Activated CD4-positive, alpha-beta T cell treated with anti-CD3 and anti-CD28 coated beads, Interleukin-2, Interleukin-6, amounts not matched to agents 100 ng/mL and 50 ng/mL, durations not matched to agents 16 hours and 8 hours (primary cell): ENCODE data around the gene RO60.
"Not testable (repeated sequence)": the region's sequence is repeated elsewhere in the genome, so short reads cannot be mapped to it uniquely, and the experiment has no call there.

ENCODE experiments used
- DNase-seq: peaks from one replicate; pipeline ENCODE4 v3.0.0-alpha.2; 2020

Gene RO60

DNA sequence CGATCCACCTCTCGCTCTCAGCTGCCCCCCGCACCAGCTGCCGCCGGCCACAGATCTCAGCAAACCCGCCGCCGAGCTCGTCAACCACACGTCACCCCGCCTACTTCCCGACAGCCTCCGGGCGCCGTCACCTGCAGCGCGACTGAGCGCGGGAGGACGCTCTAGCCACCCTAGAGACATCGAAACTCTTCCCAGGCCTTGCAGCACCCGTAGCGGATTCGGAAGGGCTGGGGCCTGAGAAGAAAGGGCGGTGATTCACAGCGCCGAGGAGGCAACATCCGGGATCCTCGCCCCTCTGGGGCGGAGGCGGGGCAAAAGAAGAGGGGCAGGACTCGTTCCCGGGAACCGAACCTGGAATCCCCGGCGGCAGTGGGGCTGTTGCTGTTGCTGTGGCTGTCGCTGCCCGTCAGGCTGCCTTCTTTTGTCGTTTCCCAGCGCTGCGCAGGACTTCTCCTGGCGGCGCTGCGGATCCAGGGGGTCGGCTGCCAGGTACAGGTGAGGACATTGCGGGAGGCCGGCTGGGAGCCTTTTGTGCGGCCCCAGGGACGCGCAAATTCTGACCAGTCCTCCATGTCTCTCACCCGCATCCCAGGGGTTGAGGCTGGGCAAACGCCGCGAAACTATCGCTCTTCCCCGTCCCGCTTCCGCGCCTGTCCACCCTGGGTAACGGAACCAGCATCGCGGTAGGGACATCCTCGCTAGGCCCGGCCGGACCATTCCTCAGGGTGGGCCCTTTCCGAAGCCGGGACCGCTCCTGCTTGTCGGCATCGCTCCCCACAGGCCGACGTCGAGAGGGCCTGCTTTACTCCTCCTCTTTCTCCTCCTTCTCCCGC lies at the start of gene RO60, which contains the start of gene UCHL5:
Gene RO60, plus strand, starts transcription at position 331 of the 833 bp plus-strand sequence. CDS start 9,443 bp downstream, outside the sequence.
Gene UCHL5, minus strand, starts transcription at position 79 of the 833 bp plus-strand sequence. CDS start 100 bp downstream, outside the sequence.
- DNase-seq, result peak; percentile 98

GRCh38 chr1:193011406-193011805 lies 48.0 kb upstream of the RO60 start:
- no peak for DNase-seq

GRCh38 chr1:193013005-193013404 lies 46.4 kb upstream of the RO60 start:
- DNase-seq, result no peak

DNA sequence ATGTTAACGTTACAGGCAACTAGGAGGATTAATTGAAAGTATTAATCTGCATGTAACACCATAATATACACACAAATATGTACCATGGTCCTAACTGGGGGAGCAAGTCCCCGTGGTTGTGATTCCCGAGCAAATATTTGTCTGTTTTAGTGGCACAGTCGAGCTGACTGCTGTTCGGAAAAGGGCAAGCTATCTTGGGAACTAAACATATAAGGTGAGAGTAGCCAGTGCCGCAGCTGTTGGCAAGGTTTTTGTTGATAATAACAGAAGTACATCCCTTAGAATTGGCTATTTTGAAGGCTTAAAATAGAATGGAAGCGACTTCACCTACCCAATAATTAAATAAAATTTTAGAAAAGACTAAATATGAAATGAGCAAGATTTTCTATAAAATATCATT lies 45.7 kb upstream of the RO60 start:
- no peak for DNase-seq

- no peak for DNase-seq
Measured at GRCh38 chr1:193014400-193014799, 45.0 kb upstream of the RO60 start.

- no peak for DNase-seq
Measured at GRCh38 chr1:193016788-193017187, 42.6 kb upstream of the RO60 start.

DNA sequence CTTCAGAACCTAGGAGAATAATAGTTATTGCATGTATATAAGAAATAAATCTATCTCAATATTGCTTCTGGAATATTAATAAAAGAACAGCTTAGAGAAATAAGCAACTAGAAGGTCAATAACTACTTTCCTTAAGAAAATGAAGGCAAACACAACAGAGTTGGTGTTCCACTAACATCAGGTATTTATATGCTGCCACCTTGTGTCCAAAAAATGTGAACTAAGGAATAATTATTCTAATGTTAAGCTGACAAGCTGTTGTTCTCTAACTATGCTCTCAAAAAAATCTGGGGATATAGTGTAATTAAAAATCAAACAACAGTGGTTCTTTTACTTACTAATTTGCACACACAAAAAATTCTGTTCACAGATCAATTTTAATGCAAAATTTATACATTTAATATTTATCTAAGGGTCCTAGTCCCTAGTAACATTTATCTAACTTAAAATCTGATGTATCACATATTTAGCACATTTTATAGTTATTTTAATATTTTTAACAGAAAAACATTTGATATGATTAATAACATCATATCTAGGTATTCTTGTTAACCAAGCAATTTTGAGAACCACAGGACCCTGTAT lies 39.9 kb upstream of the RO60 start:
- peak; percentile 46 for DNase-seq

GRCh38 chr1:193025218-193025617 lies 34.2 kb upstream of the RO60 start:
- DNase-seq, result no peak

GRCh38 chr1:193030280-193030679 lies 29.1 kb upstream of the RO60 start:
- DNase-seq, result no peak

DNA sequence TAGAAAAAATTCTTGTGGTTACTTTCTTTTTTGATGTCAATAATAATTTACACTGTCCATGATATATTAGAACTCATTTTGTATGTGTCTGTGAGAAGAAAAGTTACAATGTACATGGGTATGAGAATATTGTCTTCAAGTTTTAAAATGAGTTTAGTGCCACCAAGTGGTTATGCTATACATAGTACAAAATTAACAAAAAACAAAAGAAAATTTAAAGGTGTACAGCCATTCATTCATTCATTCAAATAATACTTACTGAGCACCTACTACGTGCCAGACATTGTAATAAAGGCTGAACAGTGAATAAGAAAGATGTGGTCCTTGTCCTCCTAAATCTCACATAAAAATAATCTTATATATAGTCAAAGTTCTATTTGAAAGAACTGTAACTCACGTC lies 28.0 kb upstream of the RO60 start:
- DNase-seq, result peak; percentile 14

GRCh38 chr1:193032643-193033427 lies 26.6 kb upstream of the RO60 start:
- DNase-seq, result not testable (repeated sequence)

- no peak for DNase-seq
Measured at GRCh38 chr1:193033610-193034009, 25.8 kb upstream of the RO60 start.

GRCh38 chr1:193036337-193037047 lies 22.9 kb upstream of the RO60 start:
- DNase-seq, result no peak

GRCh38 chr1:193040011-193040410 lies 19.4 kb upstream of the RO60 start:
- no peak for DNase-seq

GRCh38 chr1:193042766-193043691 lies 16.4 kb upstream of the RO60 start:
- DNase-seq, result no peak

- DNase-seq, result not testable (repeated sequence)
Measured at GRCh38 chr1:193048913-193049312, 10.5 kb upstream of the RO60 start.

GRCh38 chr1:193054169-193054675 lies 5.2 kb upstream of the RO60 start:
- DNase-seq, result no peak

GRCh38 chr1:193058529-193059281 lies 707 bp upstream of the RO60 start:
- DNase-seq, result peak; percentile 85

GRCh38 chr1:193060115-193060403 lies 647 bp downstream of the RO60 start:
- DNase-seq, result no peak

GRCh38 chr1:193060406-193060805 lies 994 bp downstream of the RO60 start:
- no peak for DNase-seq

- peak; percentile 48 for DNase-seq
Measured at GRCh38 chr1:193060938-193061337, 1.5 kb downstream of the RO60 start.
